ENCODE results near the gene ZDHHC4. TPM values are rescaled to one million over a fixed set of nuclear protein-coding genes. Genes with fewer than 3 reads are reported as not detected.

The ZDHHC4 gene
- total and polyA plus RNA-seq, 9 of the 15 experiments (the other 6 are each of a cell fraction or from before 2014, with no cell fraction given), result 33.4 to 106 (median 58.3) TPM

DNA sequence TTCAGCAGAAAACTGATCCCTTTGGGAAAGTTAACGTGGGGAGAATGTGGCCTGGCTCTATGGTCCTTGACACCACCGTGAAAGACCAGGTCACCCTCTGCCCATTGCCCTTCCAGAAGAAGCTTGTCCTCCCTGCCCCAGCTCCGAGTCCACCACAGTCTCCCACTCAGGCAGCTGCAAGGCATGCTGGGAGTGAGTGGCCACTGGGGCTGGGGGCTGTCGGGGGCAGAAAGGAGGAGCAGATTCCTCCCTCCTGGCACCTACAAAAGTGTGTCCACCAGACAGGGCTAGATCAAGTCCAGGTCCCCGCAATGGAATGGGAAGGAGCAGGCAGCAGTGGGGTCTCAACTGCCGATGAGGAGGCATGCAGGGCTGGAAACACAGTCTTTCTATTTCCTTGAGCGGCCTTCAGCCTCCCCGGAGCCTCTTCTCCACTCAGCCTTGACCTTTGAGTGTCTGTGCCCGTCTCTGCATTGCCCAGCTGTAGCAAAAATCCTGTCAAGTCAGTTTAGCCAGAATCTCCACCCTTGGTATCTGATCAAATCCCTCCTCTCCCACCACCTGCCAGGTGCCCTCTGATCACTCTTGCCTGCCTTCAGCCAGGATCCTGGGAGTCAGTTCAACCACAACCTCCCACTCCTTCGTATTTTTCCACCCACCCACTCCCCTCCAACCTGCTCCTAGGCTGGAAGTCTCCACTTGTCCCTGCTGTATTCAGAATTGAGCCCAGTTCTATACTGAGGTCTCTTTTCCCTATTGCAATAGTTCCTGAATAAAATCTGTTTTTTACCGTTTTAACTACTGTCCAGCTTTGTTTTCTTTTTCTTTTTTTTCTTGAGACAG is 53.0 kb downstream of the ZDHHC4 start (continued):
- TF ChIP-seq, protein P1, sequence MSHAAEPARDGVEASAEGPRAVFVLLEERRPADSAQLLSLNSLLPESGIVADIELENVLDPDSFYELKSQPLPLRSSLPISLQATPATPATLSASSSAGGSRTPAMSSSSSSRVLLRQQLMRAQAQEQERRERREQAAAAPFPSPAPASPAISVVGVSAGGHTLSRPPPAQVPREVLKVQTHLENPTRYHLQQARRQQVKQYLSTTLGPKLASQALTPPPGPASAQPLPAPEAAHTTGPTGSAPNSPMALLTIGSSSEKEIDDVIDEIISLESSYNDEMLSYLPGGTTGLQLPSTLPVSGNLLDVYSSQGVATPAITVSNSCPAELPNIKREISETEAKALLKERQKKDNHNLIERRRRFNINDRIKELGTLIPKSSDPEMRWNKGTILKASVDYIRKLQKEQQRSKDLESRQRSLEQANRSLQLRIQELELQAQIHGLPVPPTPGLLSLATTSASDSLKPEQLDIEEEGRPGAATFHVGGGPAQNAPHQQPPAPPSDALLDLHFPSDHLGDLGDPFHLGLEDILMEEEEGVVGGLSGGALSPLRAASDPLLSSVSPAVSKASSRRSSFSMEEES (CRISPR knock-in tag; IDR thresholded peaks at IDR 0.05), result no peak
- no peak for TF ChIP-seq NR4A1 (CRISPR knock-in tag; IDR thresholded peaks at IDR 0.05)
- TF ChIP-seq NR4A1 (tag; IDR thresholded peaks at IDR 0.05), result no peak
- no peak for TF ChIP-seq THRAP3 (IDR thresholded peaks at IDR 0.05; ENCODE audit: borderline replicate concordance)
- TF ChIP-seq E2F3 (CRISPR knock-in tag; IDR thresholded peaks at IDR 0.05), result no peak
- no peak for TF ChIP-seq SMARCC2 (IDR thresholded peaks at IDR 0.05; ENCODE audit: low read depth)
- TF ChIP-seq, protein P2, sequence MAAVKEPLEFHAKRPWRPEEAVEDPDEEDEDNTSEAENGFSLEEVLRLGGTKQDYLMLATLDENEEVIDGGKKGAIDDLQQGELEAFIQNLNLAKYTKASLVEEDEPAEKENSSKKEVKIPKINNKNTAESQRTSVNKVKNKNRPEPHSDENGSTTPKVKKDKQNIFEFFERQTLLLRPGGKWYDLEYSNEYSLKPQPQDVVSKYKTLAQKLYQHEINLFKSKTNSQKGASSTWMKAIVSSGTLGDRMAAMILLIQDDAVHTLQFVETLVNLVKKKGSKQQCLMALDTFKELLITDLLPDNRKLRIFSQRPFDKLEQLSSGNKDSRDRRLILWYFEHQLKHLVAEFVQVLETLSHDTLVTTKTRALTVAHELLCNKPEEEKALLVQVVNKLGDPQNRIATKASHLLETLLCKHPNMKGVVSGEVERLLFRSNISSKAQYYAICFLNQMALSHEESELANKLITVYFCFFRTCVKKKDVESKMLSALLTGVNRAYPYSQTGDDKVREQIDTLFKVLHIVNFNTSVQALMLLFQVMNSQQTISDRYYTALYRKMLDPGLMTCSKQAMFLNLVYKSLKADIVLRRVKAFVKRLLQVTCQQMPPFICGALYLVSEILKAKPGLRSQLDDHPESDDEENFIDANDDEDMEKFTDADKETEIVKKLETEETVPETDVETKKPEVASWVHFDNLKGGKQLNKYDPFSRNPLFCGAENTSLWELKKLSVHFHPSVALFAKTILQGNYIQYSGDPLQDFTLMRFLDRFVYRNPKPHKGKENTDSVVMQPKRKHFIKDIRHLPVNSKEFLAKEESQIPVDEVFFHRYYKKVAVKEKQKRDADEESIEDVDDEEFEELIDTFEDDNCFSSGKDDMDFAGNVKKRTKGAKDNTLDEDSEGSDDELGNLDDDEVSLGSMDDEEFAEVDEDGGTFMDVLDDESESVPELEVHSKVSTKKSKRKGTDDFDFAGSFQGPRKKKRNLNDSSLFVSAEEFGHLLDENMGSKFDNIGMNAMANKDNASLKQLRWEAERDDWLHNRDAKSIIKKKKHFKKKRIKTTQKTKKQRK (IDR thresholded peaks at IDR 0.05; ENCODE audit: borderline replicate concordance, low read depth, low read length), result no peak
- no peak for TF ChIP-seq CBX1 (IDR thresholded peaks at IDR 0.05; ENCODE audit: low read depth)
- no peak for TF ChIP-seq GTF2E2 (tag; IDR thresholded peaks at IDR 0.05)
- no peak for TF ChIP-seq OTX1 (CRISPR knock-in tag; IDR thresholded peaks at IDR 0.05)
- TF ChIP-seq, protein P3, sequence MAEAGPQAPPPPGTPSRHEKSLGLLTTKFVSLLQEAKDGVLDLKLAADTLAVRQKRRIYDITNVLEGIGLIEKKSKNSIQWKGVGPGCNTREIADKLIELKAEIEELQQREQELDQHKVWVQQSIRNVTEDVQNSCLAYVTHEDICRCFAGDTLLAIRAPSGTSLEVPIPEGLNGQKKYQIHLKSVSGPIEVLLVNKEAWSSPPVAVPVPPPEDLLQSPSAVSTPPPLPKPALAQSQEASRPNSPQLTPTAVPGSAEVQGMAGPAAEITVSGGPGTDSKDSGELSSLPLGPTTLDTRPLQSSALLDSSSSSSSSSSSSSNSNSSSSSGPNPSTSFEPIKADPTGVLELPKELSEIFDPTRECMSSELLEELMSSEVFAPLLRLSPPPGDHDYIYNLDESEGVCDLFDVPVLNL (CRISPR knock-in tag; IDR thresholded peaks at IDR 0.05; ENCODE audit: low read depth), result no peak
- TF ChIP-seq, protein P4, sequence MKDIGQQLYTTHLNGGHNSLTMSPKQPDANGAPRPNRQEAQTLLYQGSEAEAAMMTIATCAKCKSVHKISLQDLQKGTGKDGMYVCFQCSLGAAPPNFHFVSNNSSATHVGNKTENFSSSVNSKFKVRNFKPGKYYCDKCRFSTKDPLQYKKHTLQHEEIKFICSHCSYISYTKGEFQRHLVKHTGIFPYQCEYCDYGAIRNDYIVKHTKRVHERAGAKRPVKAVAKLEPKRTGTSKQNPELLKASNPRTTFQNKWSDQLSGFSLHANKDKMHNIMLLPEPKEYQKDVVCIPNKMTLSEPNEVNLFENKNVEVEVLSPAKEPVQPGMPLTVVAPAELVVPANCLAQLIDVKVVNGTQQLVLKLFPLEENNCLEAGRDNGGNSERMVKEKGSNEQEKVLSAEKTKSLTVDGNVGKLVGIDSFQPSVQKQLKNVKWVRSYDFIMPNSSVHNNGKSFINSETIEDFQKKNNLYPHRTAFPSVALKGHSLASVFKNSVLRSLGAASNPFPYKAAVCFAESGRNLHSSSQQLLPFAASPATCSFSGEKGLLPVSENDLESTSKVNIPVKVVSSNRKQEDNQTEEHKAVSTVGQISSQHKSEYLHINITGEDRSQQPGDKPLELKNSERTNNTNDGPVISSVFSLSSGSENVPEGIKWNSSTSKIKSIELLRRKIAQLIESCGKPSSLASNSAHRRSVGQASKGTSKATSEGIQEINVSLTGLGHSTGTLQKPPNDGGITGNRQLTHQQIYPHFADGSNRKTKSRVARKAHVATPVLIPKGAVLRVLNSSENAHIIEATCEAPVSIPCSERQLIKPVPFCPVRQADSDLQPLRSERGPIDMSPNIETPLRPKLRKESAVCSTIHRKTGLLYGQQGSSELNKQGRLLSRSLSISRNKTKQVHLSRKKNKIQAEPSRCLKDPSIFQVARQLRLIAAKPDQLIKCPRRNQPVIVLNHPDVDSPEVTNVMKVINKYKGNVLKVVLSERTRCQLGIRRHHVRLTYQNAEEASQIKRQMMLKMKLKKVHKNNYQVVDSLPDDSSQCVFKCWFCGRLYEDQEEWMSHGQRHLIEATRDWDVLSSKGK (CRISPR knock-in tag; IDR thresholded peaks at IDR 0.05), result no peak
- no peak for TF ChIP-seq SOX6 (IDR thresholded peaks at IDR 0.05)
- TF ChIP-seq KLF1 (tag; IDR thresholded peaks at IDR 0.05), result no peak
- TF ChIP-seq BACH1 (tag; IDR thresholded peaks at IDR 0.05), result no peak
- no peak for TF ChIP-seq ZNF785 (CRISPR knock-in tag; IDR thresholded peaks at IDR 0.05)
